Colonic mucosa (tissue), 4 donors: Measurements from ENCODE around the gene TCTN1. TPM values are rescaled to one million over a fixed set of nuclear protein-coding genes. Genes with fewer than 3 reads are reported as not detected.

ENCODE experiments used
- DNase-seq: peaks from one replicate; pipeline ENCODE4 v3.0.0-alpha.2; 2020
- H3K27ac ChIP-seq: fragments of 200-600 bp; one replicate; pipeline ENCODE4 v1.8.0; 2021
- H3K27me3 ChIP-seq: fragments of 200-600 bp; one replicate; pipeline ENCODE4 v1.8.0; 2021
- H3K36me3 ChIP-seq: fragments of 200-600 bp; one replicate; pipeline ENCODE4 v1.8.0; 2021
- H3K4me1 ChIP-seq: fragments of 200-600 bp; one replicate; pipeline ENCODE4 v1.8.0; 2021; ENCODE audit warnings: mild to moderate bottlenecking
- H3K4me3 ChIP-seq: fragments of 200-600 bp; one replicate; pipeline ENCODE4 v1.8.0; 2021
- H3K9ac ChIP-seq, 2 donors: one replicate each; pipeline ENCODE4 v1.7.0; 2013; ENCODE audit warnings: control low read depth in 2 of 2, low read depth in 2 of 2, low read length in 2 of 2
- H3K9me3 ChIP-seq: fragments of 200-600 bp; one replicate; pipeline ENCODE4 v1.8.0; 2021
- intact Hi-C: fragments of 100-400 bp; cut with DNase I; formaldehyde crosslinking; loops from one replicate; pipeline ENCODE4 v1.14.1; 2022
- total RNA-seq, 2 donors: library from RNA; stranded (reverse); fragmentation: NEBNext Ultra II Directional in 1 of 2; extraction: Animal tissue kit (Norgen Biotek cat#: 25700) in 1 of 2; gene quantifications; one replicate each; pipeline ENCODE4 v1.2.1, GENCODE V29; 2021
- TF ChIP-seq, protein P1 (sequence below): fragments of 200-600 bp; IDR thresholded peaks from one replicate; pipeline ENCODE4 v1.8.0; 2022; ENCODE audit warnings: antibody characterized with exemption, mild to moderate bottlenecking
- donor health status: healthy.
- donor health status: DM: no; HTN: no; CAD: no.
- donor health status: DM: no; HTN: no; CAD: no.

The TCTN1 gene
- total RNA-seq, 2 donors from 2014 or later = 9.2 to 10.2 TPM

DNA sequence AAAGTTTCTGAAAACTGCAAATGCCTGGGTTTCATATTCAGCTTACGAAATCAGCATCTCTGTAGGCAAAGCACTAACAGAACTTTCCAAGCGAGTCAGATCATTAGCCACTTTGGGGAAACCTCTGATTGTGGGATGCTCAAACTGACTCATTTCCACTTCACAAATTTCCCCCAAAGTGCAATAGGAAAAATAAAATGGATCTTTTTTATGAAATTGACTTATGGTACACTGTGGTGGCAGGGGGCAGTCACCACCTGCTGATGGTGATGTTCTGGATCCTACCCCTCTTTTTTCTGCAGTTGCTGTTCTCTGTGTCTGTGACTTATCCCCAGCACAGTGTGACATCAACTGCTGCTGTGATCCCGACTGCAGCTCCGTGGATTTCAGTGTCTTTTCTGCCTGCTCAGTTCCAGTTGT is 5.6 kb downstream of the TCTN1 start:
- no peak overlapping the region for H3K4me3 ChIP-seq
- no peaks in the 10 kb centered on the region for H3K9me3 ChIP-seq
- no peaks in the 10 kb centered on the region for H3K27me3 ChIP-seq
- H3K36me3 ChIP-seq = no peaks in the 10 kb centered on the region
- TF ChIP-seq, protein P1, sequence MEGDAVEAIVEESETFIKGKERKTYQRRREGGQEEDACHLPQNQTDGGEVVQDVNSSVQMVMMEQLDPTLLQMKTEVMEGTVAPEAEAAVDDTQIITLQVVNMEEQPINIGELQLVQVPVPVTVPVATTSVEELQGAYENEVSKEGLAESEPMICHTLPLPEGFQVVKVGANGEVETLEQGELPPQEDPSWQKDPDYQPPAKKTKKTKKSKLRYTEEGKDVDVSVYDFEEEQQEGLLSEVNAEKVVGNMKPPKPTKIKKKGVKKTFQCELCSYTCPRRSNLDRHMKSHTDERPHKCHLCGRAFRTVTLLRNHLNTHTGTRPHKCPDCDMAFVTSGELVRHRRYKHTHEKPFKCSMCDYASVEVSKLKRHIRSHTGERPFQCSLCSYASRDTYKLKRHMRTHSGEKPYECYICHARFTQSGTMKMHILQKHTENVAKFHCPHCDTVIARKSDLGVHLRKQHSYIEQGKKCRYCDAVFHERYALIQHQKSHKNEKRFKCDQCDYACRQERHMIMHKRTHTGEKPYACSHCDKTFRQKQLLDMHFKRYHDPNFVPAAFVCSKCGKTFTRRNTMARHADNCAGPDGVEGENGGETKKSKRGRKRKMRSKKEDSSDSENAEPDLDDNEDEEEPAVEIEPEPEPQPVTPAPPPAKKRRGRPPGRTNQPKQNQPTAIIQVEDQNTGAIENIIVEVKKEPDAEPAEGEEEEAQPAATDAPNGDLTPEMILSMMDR = no peak
- intact Hi-C loops = no loop called here
- no peak overlapping the region for H3K9ac ChIP-seq
- H3K4me1 ChIP-seq = peaks cover 3% of the 10 kb centered on the region
- no peak for DNase-seq
- H3K27ac ChIP-seq = no peak overlapping the region

DNA sequence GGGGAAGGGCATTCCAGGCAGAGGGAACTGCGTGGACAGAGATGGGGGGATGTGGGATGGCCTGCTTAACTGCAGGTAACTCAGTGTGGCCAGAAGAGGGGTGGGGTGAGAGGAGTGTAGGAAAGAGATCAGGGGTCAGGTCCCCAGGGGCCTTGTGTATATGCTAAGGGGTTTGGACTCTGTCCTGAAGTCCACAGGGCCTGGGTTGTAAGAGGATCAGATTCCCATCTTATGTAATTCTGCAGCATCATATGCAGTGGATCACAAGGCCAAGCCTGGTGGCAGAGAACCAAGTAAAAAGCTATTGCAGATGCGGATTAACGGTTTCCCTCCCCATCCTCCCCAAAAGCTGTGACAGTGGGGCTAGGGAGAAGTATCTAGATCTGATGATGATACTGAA is 8.7 kb downstream of the TCTN1 start:
- H3K36me3 ChIP-seq = no peaks in the 10 kb centered on the region
- H3K4me1 ChIP-seq = no peaks in the 10 kb centered on the region
- no peak overlapping the region for H3K27ac ChIP-seq
- no peak overlapping the region for H3K4me3 ChIP-seq
- intact Hi-C loops = loop anchor here (10.0 kb wide), 1 partner anchor 72 kb away; no protein-coding TSS in a partner anchor
- TF ChIP-seq, protein P1 = no peak
- DNase-seq = no peak
- no peak overlapping the region for H3K9ac ChIP-seq
- no peaks in the 10 kb centered on the region for H3K9me3 ChIP-seq
- no peaks in the 10 kb centered on the region for H3K27me3 ChIP-seq

DNA sequence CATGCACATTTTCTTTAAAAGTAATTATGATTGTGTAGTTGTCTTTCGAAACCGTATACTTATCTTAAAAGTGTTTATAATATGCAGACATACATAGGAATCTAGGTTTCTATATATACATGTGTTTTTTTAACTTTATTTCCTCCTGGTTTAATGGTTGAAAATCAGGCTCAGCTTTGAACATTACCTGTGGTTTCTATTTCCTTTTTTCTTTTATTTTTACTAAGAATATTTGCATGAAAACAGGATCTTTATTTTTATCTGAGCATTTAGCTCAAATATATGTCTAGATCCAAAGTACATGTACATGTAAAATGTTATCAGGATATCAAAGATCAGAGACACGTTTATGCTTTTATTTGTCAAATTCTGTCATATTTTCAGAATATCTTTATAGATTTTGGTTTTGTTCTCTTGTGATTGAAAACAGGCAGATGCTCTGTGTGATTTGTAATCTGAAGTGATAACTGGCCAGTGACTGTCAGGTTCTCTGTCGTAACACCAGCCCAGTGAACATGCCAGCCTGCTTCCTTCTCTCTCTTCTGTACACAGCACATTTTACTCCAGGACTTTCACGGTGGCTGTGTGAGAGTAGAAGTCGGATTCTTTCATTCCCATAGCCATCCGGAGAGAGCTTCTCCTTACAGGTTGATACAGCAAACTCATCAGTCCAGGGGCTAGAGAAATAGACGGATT is 13.7 kb downstream of the TCTN1 start:
- intact Hi-C loops = loop anchor here (10.0 kb wide), 1 partner anchor 67 kb away; no protein-coding TSS in a partner anchor
- TF ChIP-seq, protein P1 = no peak
- no peak overlapping the region for H3K27ac ChIP-seq
- H3K9ac ChIP-seq = no peak overlapping the region
- no peak overlapping the region for H3K4me3 ChIP-seq
- H3K36me3 ChIP-seq = no peaks in the 10 kb centered on the region
- H3K9me3 ChIP-seq = no peaks in the 10 kb centered on the region
- no peaks in the 10 kb centered on the region for H3K4me1 ChIP-seq
- H3K27me3 ChIP-seq = no peaks in the 10 kb centered on the region
- DNase-seq = no peak

DNA sequence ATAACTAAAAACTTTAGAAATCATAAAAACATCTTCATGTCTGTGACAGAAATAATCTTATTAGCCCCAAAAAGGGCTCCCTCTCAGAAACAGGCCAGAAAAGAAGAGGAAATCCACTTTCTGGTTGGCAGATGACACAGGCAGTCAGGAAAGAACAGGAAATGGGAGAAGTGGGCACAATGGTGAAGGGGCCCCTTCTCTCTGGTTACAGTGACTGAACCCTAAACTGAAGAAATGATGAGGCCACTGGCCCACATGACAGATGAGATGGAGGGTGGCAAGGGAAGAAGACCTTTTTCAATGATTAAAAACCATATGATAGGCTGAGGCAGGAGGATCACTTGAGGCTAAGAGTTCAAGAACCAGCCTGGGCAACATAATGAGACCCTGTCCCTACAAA is 21.1 kb downstream of the TCTN1 start:
- no peak overlapping the region for H3K27ac ChIP-seq

DNA sequence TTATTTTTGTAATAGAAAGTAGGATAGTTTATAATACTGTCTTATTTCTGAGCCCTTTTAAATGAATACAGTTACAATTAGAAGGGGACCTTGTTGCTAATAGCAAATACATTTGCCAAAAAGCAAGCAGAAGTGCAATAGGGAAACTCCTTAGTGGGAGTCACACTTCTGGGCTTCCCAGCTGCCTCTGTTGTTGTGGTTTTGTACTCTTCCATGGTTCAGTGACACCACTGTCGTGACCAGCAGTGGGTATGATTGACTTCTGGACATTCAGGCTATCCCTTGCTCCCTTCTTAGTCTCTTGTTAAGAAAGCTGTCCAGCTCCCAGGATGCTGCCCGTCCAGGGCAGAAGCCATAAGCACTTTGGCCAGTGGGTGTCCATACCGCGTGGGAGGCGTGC is 22.6 kb downstream of the TCTN1 start:
- H3K27me3 ChIP-seq = no peaks in the 10 kb centered on the region
- H3K4me3 ChIP-seq = no peak overlapping the region
- H3K4me1 ChIP-seq = no peaks in the 10 kb centered on the region
- intact Hi-C loops = no loop called here
- DNase-seq = no peak
- H3K36me3 ChIP-seq = no peaks in the 10 kb centered on the region
- no peak overlapping the region for H3K27ac ChIP-seq
- no peaks in the 10 kb centered on the region for H3K9me3 ChIP-seq
- TF ChIP-seq, protein P1 = no peak
- no peak overlapping the region for H3K9ac ChIP-seq

More for the DNA sequence above, 21.1 kb downstream of the TCTN1 start:
- H3K4me1 ChIP-seq = no peaks in the 10 kb centered on the region
- no peak overlapping the region for H3K9ac ChIP-seq
- no peaks in the 10 kb centered on the region for H3K27me3 ChIP-seq
- intact Hi-C loops = no loop called here
- no peak for DNase-seq
- no peaks in the 10 kb centered on the region for H3K36me3 ChIP-seq
- H3K9me3 ChIP-seq = no peaks in the 10 kb centered on the region
- no peak overlapping the region for H3K4me3 ChIP-seq
- TF ChIP-seq, protein P1 = no peak
